ENCODE data around the gene TTLL12.

GRCh38 chr22:43160497-43161126 is 26.3 kb downstream of the TTLL12 start:
- no peak for TF ChIP-seq CTCF (IDR thresholded peaks at IDR 0.05)
- no peak for TF ChIP-seq POLR2A (IDR thresholded peaks at IDR 0.05)

Measured in esophagus squamous epithelium (tissue), 4 donors.